NCI-H1092 treated with DMSO at 0.1 percent for 48 hours (cell line): ENCODE measurements around the gene ZFP1.
A peak's percentile ranks its signal among the peaks of the same experiment; 100 is the strongest.

Source experiments
- DNase-seq: peaks from one replicate; lab custom pipeline; 2025; lab: John Stamatoyannopoulos, UW

Gene ZFP1

DNA sequence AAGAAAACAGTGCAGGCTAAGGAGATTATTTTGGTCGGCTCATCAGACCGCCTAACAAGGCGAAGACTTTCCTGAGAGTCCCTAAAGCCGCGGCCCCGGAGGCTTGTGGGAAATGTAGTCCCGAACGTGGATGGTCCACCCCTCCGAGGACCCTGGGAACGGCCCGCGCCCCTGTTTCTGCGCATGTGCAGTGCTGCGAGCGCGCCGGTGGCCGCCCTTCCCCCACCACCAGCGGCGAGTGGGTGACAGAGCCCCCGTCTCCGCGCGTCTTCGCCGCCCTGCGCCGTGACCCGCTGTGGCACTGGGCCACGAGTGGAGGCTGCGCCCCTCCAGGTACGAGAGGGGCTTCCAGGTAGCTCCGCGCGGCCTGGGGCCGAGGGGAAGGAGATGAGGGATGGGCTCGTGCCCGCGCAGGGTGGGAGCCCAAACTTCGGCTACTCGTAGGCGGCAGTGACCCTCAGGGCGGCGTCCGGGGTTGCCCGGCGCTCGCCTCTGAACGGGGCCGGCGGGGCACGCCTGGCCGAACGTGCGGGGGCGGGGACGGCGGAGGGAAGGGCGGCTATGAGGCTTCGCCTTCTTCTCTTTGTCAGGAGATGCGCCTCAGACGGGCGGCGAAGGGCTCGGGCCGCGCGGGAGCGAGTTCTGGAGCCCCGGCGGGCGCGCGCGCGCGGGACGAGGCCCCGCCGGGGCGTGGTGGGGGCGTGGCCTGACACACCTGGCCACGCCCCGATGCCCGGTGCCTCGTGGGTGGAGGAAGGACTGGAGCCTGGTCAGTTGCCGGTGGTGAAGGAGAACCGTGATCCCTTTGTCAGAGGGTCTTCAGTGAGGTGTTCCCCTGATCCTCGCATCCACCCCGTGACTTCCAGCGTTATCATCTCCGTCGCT, at the start of gene ZFP1:
TSS of gene ZFP1 (plus strand) at position 214 of the 885 bp plus-strand sequence. CDS start 4,428 bp downstream, outside the sequence.
- peak; percentile 91 for DNase-seq

DNA sequence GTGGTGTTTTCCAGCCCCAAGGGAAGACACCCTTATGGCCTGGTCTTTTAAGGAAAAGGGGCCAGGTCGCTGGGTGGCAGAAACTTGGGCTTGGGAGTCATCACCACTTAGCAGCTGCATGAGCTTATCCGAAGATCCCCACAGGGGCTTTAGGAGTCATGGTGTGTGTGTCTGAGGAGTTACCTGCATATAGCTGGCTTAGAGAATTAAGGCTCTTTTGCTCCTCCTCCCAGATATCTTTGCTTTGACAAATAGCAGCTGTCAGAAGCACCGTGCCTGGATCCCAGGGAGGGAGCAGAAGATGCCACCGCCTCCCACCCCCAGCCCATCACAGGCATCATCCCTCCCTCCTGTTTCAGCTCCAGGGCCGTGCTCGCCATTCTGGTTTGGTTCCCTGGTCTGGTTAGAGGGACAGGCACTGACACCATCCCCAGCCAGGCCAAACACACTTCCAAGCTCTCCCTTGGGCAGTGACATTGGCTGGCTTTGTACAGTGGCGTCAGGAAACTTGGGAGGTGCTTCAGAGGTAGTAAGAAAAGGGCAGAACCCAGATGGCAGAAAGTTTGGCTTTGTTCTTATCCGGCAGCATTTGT, 49.2 kb upstream of the ZFP1 start:
- no peak for DNase-seq

DNA sequence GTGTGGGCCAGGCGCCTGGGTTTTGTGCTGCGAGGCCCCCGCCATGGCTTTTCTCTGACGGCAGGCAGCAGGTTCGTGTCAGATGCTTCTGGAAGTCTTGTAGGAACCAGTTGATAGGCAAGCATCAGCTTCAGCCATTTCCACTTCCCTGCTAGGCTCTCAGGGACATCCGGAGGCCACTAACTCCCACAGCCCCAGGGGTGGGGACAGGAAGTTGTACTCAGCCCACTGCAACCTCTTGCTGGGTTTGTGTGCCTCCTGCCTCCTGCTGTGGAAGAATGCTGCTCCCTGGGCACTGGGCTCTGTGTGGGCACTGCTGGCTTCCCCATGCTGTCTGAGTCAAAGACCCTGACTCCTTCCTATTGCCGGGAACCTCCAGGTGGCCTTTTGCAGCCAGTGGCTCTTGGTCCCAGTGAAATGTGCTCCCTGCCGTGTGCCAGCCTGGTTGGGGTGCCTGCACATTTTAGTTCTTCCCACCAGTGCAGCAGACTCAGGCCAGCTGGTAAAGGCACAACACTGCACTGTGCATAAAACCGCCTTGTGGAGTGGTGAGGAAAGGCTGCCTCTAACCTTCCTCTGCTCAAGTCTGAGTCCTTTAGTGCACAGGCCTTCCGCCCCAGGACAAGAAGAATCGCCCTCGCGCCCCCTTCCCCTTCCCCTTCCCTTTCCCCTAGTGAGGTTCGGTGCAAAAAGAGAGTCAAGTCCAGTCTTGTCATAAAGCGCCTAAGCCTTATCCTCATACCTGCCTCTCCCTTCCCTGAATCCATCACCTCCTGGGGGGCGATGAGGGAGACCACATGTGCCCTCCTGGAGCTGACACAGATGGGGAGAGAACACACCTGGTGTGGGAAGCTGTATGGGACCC, 48.4 kb upstream of the ZFP1 start:
- DNase-seq: no peak

DNA sequence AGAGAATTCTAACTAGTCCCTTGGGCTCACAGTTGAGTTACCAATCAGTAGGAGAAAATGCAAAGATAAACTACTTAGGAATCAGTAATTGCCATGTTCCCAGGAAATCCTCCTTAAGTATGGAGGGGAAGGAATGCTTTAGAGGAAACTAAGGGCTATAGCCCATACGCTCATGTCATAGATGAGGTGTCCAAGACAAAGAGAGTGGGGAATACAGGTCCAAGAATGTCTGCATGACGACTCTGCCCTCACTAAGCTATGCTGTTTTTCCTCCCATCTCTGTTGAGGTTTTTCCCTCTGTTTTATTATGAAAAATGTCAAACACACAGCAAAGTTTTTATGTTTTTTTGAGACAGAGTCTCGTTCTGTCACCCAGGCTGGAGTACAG, 47.7 kb upstream of the ZFP1 start:
- no peak for DNase-seq

DNA sequence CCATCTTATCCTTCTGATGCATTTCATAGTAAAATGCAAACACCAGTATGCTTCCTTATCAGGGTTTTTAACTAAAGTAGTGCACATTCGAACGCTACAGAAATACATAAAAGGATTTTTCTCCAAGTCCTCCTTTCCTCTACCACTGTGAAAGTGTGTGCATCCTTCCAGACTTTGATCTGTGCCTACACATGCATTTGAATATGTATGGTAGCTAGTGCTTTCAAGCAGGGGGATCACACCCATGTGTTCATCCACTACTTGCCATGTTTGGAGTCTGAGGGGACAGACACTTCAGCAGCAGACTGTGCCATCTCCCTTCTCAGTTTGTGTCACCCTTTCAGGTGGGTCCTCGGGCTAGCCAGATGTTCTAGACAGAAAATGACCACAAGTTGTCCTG, 46.7 kb upstream of the ZFP1 start:
- DNase-seq: no peak

DNA sequence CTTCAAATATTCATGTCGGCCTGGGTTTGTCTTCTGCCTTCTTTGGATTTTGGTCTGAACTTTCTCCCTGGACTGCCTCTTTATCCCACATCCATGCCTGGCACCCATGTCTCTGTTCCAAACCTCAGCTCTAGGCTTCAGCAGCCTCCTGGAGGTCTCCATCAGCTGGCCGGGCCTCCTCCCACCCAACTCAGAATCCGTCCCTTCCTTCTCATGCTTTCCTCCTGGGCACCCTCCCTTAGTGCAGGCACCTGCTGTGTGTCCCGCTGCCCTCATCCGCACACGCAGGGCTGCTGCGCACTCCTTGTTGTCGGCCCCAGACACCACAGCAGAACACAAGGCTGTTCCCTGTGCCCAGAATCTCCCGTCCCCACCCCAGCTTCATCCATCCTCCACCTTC, 45.7 kb upstream of the ZFP1 start:
- DNase-seq: no peak

DNA sequence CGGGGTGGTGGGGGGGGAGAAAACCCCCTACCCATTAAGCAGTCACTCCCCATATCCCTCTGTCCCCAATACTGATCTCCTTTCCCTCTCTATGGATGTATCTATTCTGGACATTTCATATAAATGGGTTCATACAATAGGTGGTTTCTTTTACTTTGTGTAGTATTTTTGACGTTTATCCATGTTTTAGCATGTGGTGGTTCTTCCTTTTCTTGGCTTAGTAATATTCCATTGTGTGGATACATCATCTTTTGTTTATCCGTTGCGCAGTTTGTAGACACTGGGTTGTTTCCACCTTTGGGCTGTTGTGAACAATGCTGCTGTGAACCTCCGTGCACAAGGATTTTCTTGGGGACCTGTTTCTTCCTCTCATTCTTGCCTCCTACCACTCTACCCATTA, 44.3 kb upstream of the ZFP1 start:
- DNase-seq: no peak

DNA sequence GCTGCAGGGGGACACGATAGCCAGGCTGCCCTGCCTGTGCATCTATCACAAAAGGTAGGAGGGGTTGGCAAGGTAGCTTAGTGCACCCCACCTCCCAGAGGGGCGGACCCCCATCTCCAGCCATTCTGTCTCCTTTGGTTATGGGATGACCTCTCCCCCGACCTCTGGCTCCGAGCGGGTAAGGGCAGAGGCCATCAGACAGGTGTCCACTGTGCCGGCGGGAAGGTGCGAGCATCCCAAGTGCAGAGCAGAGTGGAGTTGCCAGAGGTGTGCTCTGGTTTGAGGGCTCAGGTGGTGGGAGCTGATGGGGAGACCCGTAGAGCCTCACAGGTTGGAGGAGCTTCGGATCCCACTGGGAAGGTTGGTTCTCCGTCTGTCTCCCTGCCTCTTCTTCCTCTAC, 43.5 kb upstream of the ZFP1 start:
- DNase-seq: no peak

DNA sequence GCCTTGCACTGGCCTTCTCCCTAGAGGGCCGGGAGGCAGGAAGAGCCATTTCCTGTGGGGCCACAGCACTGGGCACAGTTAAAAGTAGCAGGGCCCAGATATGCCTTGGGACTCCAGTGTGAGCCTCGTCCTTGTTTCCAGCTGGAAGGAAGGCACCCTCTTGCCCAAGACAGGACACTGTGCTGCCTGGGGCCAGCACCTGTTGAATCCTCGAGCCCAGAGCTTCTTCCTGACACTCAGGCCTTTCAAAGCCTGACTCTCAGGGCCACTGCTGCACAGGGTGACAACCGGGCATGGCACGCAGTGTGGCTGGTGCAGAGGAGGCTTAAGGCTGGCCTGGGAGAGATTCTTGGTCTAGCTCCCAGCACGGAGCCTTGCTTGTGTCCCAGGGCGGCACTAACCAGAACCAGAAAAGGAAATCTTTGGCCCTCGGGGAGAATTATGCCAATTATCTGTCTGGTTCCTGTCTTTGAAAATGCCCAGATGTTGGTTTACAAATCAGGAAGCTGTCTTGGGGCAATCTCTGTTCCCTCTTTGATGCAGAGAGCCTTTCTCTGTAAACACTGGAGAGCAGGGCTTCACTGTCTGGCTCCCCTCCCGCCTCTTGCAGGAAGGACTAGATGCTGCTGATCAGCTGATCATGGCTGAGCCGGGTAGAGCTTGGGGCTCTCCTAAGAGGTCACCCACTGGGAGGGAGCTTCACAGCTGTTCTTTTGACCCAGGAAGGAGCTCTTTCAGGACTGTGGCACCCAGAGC, 42.8 kb upstream of the ZFP1 start:
- no peak for DNase-seq

DNA sequence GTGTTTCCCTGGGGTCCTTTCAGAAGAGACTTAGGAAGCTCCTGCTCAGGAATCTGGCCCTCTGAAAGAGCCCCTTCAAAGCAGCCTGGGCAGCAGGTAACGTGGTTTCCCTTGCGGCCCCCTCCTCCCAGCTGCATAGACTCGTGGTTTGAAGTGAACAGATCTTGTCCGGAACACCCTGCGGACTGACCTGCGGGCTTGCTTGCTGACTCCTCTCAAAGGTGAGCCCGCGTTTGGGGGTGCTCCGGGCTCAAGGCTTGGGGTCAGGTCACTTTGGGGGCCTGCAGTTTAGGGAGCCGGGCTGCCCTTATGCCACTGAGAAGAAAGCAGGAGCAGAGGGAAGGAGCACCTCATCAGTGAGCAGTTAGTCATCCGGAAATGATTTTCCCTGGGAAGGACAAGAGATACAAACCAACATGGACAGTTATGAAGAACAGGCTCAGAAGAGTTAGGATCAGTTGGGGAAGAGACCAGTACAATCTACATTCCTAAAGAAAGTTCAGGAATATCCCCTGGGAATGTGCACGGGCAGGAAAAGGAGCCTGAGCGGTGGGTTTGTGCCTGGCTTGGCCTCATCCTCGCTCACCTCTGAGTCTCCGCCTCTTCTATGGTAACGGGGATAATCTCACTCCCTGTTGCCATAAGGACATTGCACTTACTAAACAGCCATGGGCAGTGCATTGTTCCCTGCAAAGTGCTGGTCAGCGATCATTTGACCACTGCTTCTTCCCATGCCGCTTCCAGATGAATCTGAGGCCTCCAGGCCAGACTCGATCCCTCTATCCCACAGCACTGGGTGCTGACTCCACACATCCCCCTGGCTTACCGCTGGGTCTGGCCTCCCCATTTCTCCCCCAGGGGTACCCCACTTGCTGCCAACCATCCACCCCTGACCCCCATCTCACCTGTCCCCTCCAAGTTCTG, 41.7 kb upstream of the ZFP1 start:
- no peak for DNase-seq

DNA sequence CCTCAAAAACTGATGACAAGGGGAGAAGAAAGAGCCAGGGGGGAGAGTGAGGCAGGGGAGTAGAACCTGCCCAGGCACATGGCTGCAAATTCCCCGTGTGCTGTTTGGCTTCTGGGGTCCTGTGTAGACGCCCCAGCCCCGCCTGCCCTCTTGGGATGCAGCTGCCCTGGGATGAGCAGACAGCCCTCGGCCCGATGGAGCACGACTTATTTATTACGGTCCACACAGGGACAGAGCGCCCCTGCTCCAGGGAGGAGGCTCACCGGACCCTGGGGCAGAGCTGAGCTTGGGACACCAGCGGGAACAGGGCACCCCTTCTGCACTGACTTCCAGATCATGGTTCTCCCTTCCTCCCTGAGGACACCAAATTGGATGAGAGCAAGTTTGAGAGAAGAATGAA, 40.8 kb upstream of the ZFP1 start:
- DNase-seq: no peak

DNA sequence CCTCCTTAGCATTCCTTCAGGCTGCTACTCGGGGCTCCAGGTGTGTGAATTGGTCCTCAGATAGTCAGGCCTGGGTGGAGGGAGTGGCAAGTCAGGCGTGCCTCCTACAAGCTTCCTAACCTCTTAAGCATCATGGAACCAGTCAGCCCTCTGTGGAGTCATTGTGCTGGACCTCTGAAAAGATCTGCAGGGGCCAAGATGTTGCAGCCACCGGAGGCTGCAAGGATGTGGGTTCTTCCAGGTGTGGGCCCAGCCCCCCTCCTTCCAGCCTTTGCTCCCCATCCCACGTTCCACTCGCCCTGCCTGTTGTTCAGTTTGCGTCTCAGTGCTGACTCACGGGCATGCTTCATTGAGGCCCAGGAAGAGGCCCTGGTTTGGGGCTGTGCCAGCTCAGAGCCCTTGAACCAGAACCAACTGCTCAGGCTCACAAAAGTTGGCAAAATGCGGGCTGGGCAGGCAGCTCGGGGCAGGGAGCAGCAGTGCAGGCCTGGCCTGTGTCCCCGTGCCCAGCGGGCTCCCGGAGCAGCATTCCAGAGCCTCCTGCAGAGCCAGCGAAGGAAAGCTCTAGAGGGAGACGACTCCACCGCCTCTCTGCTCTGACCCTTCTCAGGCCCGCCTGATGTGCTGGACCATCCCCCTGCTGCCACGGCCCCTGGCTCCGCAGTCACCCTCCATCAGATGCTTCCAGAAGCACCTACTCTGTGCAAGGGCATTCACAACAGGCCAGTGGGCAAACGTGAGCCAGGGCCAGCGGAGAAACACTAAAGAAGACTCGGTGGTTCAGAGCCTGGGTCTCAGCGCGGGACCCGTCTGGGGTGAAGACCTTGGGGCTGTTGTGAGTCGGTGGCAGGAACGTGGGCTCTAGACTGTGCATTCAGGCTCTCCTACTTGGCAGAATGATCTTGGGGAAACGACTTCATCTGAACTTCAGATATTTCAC, 39.3 kb upstream of the ZFP1 start:
- DNase-seq: peak; percentile 59

DNA sequence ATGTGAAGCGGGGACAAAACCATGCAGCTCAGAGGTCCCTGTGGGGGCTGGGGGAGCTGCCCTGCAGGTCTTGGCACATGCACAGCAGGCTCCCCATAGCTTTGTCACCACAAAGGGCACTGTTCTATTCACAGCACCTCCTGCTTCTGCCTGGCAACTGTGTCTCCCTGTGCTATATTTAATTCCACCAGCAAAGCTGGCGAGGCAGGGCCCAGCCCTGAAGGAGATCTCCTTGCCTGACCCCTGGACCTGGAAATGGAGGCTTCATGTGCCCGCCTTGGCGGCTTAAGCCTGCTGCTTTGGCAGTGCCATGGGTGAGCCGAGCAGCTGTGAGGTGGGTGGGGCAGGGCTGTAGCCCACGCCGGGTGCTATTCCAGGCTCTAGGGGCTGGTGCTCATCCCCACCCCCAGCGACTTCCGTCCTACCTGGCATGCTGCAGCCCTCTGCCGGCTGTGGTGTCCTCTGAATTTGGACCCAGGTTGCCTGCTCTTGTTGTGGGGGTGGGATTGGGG, 38.5 kb upstream of the ZFP1 start:
- DNase-seq: peak; percentile 46

DNA sequence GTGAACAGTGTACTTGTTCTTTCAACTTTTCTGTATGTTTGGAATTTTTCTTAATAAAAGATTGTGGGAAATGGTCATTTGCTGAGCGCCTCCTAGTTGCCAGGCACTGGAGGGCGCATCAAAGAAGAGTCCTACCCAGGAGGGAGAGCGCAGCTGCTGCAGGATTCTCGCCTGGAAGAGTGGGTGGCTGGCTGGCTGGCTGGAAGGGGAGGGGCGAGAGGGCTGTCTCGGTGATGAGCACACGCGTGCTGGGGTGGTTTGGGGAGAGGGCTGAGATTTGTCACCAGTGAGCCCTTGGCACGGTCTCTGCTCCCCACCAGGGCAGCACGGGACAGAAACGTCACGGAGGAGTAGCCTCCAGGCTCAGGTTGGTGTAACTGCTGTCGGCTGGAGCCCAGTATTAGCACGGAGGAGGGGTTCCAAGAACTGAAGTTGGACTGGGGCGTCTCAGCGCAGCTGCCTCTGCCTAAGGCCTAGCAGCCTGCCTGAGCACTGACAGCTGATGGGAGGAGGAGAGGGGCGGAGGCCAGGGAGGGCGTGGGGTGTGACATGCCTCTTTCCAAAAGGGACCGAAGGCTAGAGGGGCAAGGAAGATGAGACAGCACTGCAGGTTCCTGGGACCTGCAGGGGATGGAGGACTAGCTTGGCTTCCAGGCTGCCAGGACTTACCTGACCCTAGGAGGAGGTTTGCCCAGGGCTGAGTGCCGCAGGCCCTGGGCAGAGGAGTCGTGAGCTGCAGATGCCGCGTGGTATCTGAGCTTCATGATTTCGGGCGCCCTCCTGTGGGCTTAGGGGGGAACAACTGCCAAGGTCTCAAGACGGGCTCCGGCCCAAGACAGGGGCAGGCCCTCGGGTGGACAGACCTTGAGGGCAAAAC, 37.4 kb upstream of the ZFP1 start:
- DNase-seq: peak; percentile 82

DNA sequence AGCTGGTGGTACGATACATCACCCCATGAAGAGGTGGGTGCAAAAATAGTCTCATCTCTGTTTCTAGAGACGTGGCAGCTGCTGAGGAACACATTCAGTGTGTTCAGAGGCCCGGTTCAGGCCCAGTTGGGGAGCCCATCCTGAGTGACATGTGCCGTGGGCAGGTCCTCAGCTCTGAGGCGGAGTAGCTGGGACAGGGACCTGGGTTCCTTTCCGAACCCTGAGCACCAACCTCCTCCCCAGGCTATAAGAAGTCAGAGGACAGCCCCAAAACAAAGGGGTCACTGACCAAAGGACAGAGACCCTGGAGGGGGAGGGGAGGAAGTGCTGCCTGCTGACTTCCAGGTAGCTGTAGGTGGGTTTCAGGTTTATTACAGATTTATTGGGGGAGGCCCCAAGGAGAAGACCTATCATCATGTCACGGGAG, 36.8 kb upstream of the ZFP1 start:
- no peak for DNase-seq

DNA sequence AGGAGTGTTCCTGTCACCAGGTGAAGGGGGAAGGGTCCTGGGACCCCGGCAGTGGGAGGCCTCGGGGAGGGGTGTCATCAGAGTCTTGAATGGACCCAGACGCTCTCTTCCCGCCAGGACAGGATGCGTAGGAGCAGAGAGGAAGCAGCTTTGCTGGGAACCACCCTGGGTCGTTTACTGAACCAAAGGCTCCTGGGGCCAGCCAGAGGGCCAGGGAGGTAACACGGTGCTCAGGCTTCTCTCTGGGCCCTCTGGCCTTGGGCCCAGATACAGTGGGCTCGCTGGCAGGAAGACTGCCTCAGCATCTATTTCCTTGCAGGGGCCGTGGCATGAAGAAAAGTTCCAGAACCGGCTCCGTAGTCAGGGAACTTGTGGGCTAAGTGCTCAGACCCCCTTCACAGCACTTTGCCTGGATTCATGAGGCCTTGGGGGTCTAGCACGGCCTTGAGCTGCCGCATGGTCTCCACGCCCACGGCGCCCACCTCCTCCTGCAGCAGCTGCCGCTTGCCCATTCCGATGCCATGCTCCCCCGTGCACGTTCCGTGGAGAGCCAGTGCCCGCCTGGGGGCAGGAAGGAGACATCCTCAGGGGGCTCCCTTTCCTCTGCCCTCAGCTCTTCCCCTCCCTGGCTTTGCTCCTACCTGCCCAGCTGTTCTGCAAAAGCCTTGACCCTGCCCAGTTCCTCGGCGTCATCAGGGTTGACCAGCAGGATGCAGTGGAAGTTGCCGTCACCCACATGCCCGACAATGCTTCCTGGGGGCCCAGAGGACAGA, 36.2 kb upstream of the ZFP1 start:
- DNase-seq: no peak

DNA sequence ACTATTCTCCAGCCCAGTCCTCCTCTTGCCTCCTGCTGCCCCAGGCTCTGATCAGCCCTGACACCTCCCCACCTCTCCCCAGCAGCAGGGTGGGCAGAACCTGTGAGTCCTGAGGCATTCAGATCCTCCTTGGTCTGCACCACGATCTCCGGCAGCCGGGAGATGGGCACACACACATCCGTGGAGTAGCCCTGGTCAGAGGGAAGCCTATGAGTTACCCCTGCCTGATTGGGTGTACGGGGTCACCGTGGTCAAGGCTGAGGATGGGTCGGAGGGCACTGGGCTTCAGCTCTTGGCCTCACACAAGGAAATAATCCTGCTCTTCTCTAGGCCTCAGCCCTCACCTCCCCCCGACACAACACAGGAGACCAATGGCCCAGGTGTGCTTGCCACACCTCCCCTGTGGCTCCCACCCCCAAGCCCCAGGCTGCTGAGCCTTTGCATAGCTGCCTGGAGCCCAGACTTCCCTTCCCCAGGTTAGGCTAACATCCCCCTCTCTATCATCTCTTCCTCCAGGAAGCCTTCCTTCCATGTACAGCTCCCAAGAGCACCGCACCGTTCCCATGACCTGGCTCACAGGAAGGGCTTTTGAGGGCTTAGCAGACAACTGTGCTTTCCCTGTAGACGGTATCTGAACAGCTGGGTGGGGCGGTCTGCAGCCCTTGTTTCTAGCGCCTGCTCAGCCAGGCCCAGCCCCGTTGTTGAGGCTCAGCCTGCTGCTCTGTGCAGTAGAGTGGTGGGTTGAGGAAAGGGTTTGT, 35.4 kb upstream of the ZFP1 start:
- no peak for DNase-seq
